ENCODE data around the gene WNK4. TPM values are rescaled to one million over a fixed set of nuclear protein-coding genes. Genes with fewer than 3 reads are reported as not detected.

WNK4 gene
- polyA plus RNA-seq, 1 donor from 2014 or later = 0.10 TPM

- no peaks in the 10 kb centered on the region for H3K36me3 ChIP-seq (ENCODE audit: insufficient read depth, low read length)
- H4K20me1 ChIP-seq (ENCODE audit: insufficient read depth) = no peaks in the 10 kb centered on the region
- no peaks in the 10 kb centered on the region for H3K27me3 ChIP-seq (ENCODE audit: insufficient read depth, low read depth, low read length)
- no peaks in the 10 kb centered on the region for H3K9me2 ChIP-seq (ENCODE audit: insufficient read depth, low read length)
- H3K4me3 ChIP-seq (ENCODE audit: low read length) = peak within 1 kb of the TSS; percentile 91
- H3K4me2 ChIP-seq (ENCODE audit: low read length) = peak within 1 kb of the TSS; percentile 66
- no peak for TF ChIP-seq TAF1 (IDR thresholded peaks at IDR 0.05; ENCODE audit: low read depth)
- peak; percentile 90 for TF ChIP-seq POLR2AphosphoS5 (IDR thresholded peaks at IDR 0.05)
- TF ChIP-seq SMC3 (conservative IDR thresholded peaks at IDR 0.05; ENCODE audit: poor library complexity) = peak; percentile 24
- TF ChIP-seq RAD21 (conservative IDR thresholded peaks at IDR 0.05) = no peak
- TF ChIP-seq EZH2 (IDR thresholded peaks at IDR 0.05; ENCODE audit: borderline replicate concordance, insufficient read depth, low read length, poor library complexity, severe bottlenecking) = no peak
- TF ChIP-seq CTCF (IDR thresholded peaks at IDR 0.05; ENCODE audit: poor library complexity, severe bottlenecking) = peak; percentile 32
- TF ChIP-seq REST (IDR thresholded peaks at IDR 0.05; ENCODE audit: borderline replicate concordance) = peak; percentile 58
- TF ChIP-seq EP300 (conservative IDR thresholded peaks at IDR 0.05; ENCODE audit: poor library complexity, severe bottlenecking) = peak; percentile 22
- peak; percentile 10 for TF ChIP-seq MXI1 (conservative IDR thresholded peaks at IDR 0.05; ENCODE audit: poor library complexity, severe bottlenecking)
- H3K79me2 ChIP-seq (replicated peaks; ENCODE audit: insufficient read depth, low read length) = peaks cover 13% of the 10 kb centered on the region
- peak within 1 kb of the TSS; percentile 90 for H2AFZ ChIP-seq (ENCODE audit: low read depth, low read length)
- no peaks in the 10 kb centered on the region for H3F3A ChIP-seq (ENCODE audit: insufficient read depth, low read length, poor library complexity, severe bottlenecking)
- H3K9me3 ChIP-seq (ENCODE audit: low read length) = no peaks in the 10 kb centered on the region
- H3K27ac ChIP-seq (ENCODE audit: low read length) = peak within 1 kb of the TSS; percentile 81
- peak within 1 kb of the TSS; percentile 86 for H3K9ac ChIP-seq (ENCODE audit: low read length)
Measured at GRCh38 chr17:42744806-42745617, 35.4 kb upstream of the WNK4 start, which contains the start of gene EZH1. TSS of gene EZH1 (minus strand) at chr17:42745040. CDS start at chr17:42728941, 16,099 bp downstream.

GRCh38 chr17:42748202-42748907, 32.1 kb upstream of the WNK4 start:
- Histone ChIP-seq H3K36me3 (ENCODE audit: insufficient read depth, low read length) (no peaks in the 10 kb centered on the region), H3K4me2 (ENCODE audit: low read length) (no peak overlapping the region), H3K9ac (ENCODE audit: low read length) (no peak overlapping the region), H3K4me3 (ENCODE audit: low read length) (no peak overlapping the region), H3K27ac (ENCODE audit: low read length) (no peak overlapping the region), H3K79me2 (replicated peaks; ENCODE audit: insufficient read depth, low read length) (peaks cover 5% of the 10 kb centered on the region), H2AFZ (ENCODE audit: low read depth, low read length) (no peak overlapping the region), H3F3A (ENCODE audit: insufficient read depth, low read length, poor library complexity, severe bottlenecking) (no peaks in the 10 kb centered on the region), H4K20me1 (ENCODE audit: insufficient read depth) (no peaks in the 10 kb centered on the region), H3K27me3 (ENCODE audit: insufficient read depth, low read depth, low read length) (no peaks in the 10 kb centered on the region), H3K9me2 (ENCODE audit: insufficient read depth, low read length) (no peaks in the 10 kb centered on the region), H3K9me3 (ENCODE audit: low read length) (no peaks in the 10 kb centered on the region)
- TF ChIP-seq EP300 (conservative IDR thresholded peaks at IDR 0.05; ENCODE audit: poor library complexity, severe bottlenecking) (no peak), SMC3 (conservative IDR thresholded peaks at IDR 0.05; ENCODE audit: poor library complexity) (no peak), TAF1 (IDR thresholded peaks at IDR 0.05; ENCODE audit: low read depth) (no peak), EZH2 (IDR thresholded peaks at IDR 0.05; ENCODE audit: borderline replicate concordance, insufficient read depth, low read length, poor library complexity, severe bottlenecking) (no peak), POLR2AphosphoS5 (IDR thresholded peaks at IDR 0.05) (no peak), REST (IDR thresholded peaks at IDR 0.05; ENCODE audit: borderline replicate concordance) (no peak), CTCF (IDR thresholded peaks at IDR 0.05; ENCODE audit: poor library complexity, severe bottlenecking) (no peak), MXI1 (conservative IDR thresholded peaks at IDR 0.05; ENCODE audit: poor library complexity, severe bottlenecking) (no peak), RAD21 (conservative IDR thresholded peaks at IDR 0.05) (no peak)
